ENCODE measurements around the gene PTPRA. TPM values are rescaled to one million over a fixed set of nuclear protein-coding genes. Genes with fewer than 3 reads are reported as not detected.

The PTPRA gene
- total RNA-seq, 1 donor from 2014 or later, result 59.5 TPM

DNA sequence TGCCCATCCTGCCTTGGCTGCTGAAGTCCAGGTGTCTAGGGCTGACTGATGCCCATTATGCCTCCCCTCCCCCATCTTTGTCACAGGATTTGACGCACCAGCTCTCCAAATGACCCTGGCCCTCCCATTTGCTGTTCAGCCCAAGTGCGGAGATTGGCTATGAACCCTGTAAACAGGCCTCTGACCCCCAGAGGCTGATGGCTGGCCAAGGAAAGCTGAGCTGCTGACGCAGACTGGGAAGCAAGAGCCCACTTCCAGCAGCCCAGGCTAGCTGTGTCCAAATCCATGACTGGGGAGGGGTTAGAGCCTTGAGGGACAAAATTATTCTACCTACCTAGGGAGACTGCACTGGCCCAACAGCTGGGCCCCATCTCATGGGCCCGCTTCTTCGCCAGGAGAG, 169.3 kb downstream of the PTPRA start:
- no peaks in the 10 kb centered on the region for H3K36me3 Mint-ChIP-seq (ENCODE audit: unreplicated experiment)
- H3K4me3 Mint-ChIP-seq (ENCODE audit: unreplicated experiment), result no peak overlapping the region
- TF ChIP-seq, protein P1, sequence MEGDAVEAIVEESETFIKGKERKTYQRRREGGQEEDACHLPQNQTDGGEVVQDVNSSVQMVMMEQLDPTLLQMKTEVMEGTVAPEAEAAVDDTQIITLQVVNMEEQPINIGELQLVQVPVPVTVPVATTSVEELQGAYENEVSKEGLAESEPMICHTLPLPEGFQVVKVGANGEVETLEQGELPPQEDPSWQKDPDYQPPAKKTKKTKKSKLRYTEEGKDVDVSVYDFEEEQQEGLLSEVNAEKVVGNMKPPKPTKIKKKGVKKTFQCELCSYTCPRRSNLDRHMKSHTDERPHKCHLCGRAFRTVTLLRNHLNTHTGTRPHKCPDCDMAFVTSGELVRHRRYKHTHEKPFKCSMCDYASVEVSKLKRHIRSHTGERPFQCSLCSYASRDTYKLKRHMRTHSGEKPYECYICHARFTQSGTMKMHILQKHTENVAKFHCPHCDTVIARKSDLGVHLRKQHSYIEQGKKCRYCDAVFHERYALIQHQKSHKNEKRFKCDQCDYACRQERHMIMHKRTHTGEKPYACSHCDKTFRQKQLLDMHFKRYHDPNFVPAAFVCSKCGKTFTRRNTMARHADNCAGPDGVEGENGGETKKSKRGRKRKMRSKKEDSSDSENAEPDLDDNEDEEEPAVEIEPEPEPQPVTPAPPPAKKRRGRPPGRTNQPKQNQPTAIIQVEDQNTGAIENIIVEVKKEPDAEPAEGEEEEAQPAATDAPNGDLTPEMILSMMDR (IDR thresholded peaks at IDR 0.05; ENCODE audit: partially characterized antibody, unreplicated experiment), result no peak
- no peak overlapping the region for H3K27ac Mint-ChIP-seq (ENCODE audit: unreplicated experiment)
- no peak for DNase-seq
- peaks cover 10% of the 10 kb centered on the region for H3K9me3 Mint-ChIP-seq (ENCODE audit: unreplicated experiment)
- H3K4me1 Mint-ChIP-seq (ENCODE audit: low read depth, unreplicated experiment), result peaks cover 19% of the 10 kb centered on the region
- H3K27me3 Mint-ChIP-seq (ENCODE audit: unreplicated experiment), result peaks cover 7% of the 10 kb centered on the region

DNA sequence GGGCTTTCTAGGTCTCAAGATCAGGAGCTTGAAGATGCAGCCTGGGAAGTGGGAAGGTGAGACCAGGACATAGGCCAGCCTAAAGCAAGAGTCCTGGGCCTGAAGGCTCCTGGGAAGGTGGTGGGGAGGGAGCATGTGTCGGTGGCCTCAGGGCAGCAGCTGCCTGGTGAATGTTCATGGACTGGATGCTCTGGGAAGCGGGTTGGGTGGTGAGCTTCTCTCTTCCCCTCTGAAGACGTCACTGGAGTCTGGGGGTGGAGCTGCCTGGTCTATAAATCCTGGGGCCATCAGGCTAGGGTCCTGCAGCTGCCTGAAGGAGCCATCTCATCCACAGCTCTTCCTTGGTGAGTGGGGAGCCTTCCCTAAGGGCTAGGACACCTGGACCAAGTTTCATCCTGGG, 170.0 kb downstream of the PTPRA start, which contains the start of gene GNRH2:
Gene GNRH2 (plus strand): TSS at position 301 of the 400 bp plus-strand sequence. CDS start 793 bp downstream, outside the sequence.
- no peak within 1 kb of the TSS for H3K4me3 Mint-ChIP-seq (ENCODE audit: unreplicated experiment)
- peak within 1 kb of the TSS; percentile 8 for H3K27ac Mint-ChIP-seq (ENCODE audit: unreplicated experiment)
- TF ChIP-seq, protein P1 (IDR thresholded peaks at IDR 0.05; ENCODE audit: partially characterized antibody, unreplicated experiment), result no peak
- peaks cover 19% of the 10 kb centered on the region for H3K4me1 Mint-ChIP-seq (ENCODE audit: low read depth, unreplicated experiment)
- H3K9me3 Mint-ChIP-seq (ENCODE audit: unreplicated experiment), result peaks cover 10% of the 10 kb centered on the region
- peaks cover 7% of the 10 kb centered on the region for H3K27me3 Mint-ChIP-seq (ENCODE audit: unreplicated experiment)
- no peak for DNase-seq
- no peaks in the 10 kb centered on the region for H3K36me3 Mint-ChIP-seq (ENCODE audit: unreplicated experiment)

DNA sequence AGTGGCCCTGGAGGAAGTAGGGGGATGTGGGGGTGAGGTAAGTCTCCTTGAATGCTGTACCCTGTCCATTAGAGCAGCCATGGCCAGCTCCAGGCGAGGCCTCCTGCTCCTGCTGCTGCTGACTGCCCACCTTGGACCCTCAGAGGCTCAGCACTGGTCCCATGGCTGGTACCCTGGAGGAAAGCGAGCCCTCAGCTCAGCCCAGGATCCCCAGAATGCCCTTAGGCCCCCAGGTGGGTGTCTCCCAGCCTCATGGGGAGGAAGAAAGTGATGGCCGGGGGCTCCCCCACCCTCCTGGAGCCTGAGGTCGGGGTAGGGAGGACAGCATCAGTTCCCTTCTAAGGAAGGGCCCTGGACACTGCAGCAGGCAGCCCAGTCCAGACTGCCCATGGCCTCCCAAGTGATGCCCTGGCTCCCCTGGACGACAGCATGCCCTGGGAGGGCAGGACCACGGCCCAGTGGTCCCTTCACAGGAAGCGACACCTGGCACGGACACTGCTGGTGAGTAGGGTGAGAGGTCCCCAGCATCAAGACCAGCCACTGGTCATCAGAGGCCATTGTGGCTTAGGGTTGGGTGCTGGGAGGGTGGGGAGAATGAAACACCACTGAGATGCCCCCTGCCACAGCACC, 171.2 kb downstream of the PTPRA start:
- H3K36me3 Mint-ChIP-seq (ENCODE audit: unreplicated experiment), result no peaks in the 10 kb centered on the region
- no peak overlapping the region for H3K4me3 Mint-ChIP-seq (ENCODE audit: unreplicated experiment)
- peaks cover 7% of the 10 kb centered on the region for H3K27me3 Mint-ChIP-seq (ENCODE audit: unreplicated experiment)
- no peak overlapping the region for H3K27ac Mint-ChIP-seq (ENCODE audit: unreplicated experiment)
- H3K4me1 Mint-ChIP-seq (ENCODE audit: low read depth, unreplicated experiment), result peaks cover 19% of the 10 kb centered on the region
- no peak for DNase-seq
- TF ChIP-seq, protein P1 (IDR thresholded peaks at IDR 0.05; ENCODE audit: partially characterized antibody, unreplicated experiment), result no peak
- H3K9me3 Mint-ChIP-seq (ENCODE audit: unreplicated experiment), result peaks cover 10% of the 10 kb centered on the region

DNA sequence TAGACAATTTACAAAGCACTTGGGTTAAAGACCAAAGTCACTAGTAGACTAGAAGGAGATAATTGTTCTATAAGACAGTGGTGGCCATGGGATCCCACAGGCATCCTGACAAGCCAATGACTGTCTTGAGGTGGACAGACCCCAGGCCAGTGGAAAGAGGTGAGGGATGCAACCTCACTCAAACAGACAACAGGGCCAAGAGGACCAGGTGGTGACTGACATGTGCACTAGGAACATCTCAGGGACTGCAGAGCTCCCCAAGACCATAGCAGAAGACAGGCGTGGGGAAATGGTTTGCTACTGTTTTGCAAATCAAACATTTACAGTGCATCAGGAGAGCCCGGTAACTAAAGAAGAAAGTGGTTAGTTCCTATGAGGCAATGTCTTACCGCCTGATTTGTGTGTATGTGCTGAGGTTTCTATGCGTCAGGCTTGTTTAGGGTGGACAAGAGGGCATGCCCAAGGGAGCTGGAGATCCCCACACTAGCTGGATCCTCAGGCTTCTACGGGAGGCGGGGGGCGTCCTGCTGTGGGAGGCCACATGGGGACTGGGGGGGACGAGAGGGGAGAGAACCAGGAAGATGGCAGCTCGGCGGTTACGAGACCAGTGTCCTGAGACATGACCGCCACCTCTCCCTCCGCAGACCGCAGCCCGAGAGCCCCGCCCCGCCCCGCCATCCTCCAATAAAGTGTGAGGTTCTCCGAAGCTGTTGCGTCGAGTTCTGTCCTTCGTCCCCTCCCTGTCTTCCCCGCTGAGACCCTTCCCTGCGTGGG, 171.9 kb downstream of the PTPRA start:
- Mint-ChIP-seq H3K9me3 (ENCODE audit: unreplicated experiment) (peaks cover 10% of the 10 kb centered on the region), H3K4me1 (ENCODE audit: low read depth, unreplicated experiment) (peaks cover 19% of the 10 kb centered on the region), H3K27ac (ENCODE audit: unreplicated experiment) (peak overlapping the region; percentile 85), H3K27me3 (ENCODE audit: unreplicated experiment) (peaks cover 7% of the 10 kb centered on the region), H3K4me3 (ENCODE audit: unreplicated experiment) (peak overlapping the region; percentile 91), H3K36me3 (ENCODE audit: unreplicated experiment) (no peaks in the 10 kb centered on the region)
- DNase-seq, result peak; percentile 84
- TF ChIP-seq, protein P1 (IDR thresholded peaks at IDR 0.05; ENCODE audit: partially characterized antibody, unreplicated experiment), result no peak
